Naive thymus-derived CD8-positive, alpha-beta T cell (primary cell): ENCODE results near the gene LRRTM4. TPM values are rescaled to one million over a fixed set of nuclear protein-coding genes. Genes with fewer than 3 reads are reported as not detected.

ENCODE experiments used
- ATAC-seq, 2 donors: fragments of 150-1000 bp; cut with Tn5 transposase in 1 of 2; sonication (Bioruptor Pico), chemical (Tn5 transposase) in 1 of 2; 1 replicate in 1 of 2; 2 replicates in 1 of 2; pipeline ENCODE4 v1.10.0; 2021; ENCODE audit warnings: mild to moderate bottlenecking in 2 of 2, moderate library complexity in 2 of 2
- POLR2A ChIA-PET: fragments of 350-600 bp; sonication (Branson Sonifier 250); formaldehyde crosslinking; loops from one replicate; lab custom pipeline; 2021; ENCODE audit warnings: antibody characterized with exemption; lab: Charles Lee
- DNase-seq, 10 donors: peaks; one replicate each; pipeline versions ENCODE4 v3.0.0 to v3.0.0-alpha.2; 2020 to 2022
- H3K27ac Mint-ChIP-seq, 10 donors: one replicate each; pipeline ENCODE4 v1.8.0; 2020 to 2022; ENCODE audit warnings: mild to moderate bottlenecking in 10 of 10, mixed read lengths in 10 of 10, moderate library complexity in 4 of 10, inconsistent platforms in 1 of 10
- H3K27me3 Mint-ChIP-seq, 5 donors: one replicate each; pipeline ENCODE4 v1.8.0; 2021 to 2022; ENCODE audit warnings: mixed read lengths in 5 of 5
- H3K36me3 Mint-ChIP-seq, 3 donors: one replicate each; pipeline ENCODE4 v1.8.0; 2020 to 2022; ENCODE audit warnings: mixed read lengths in 3 of 3, mild to moderate bottlenecking in 2 of 3, inconsistent platforms in 1 of 3
- H3K4me1 Mint-ChIP-seq, 4 donors: one replicate each; pipeline ENCODE4 v1.8.0; 2021 to 2022; ENCODE audit warnings: mixed read lengths in 4 of 4
- H3K4me3 Mint-ChIP-seq, 10 donors: one replicate each; pipeline ENCODE4 v1.8.0; 2020 to 2022; ENCODE audit warnings: mild to moderate bottlenecking in 10 of 10, mixed read lengths in 10 of 10, moderate library complexity in 6 of 10, inconsistent platforms in 1 of 10
- H3K9me3 Mint-ChIP-seq, 9 donors: one replicate each; pipeline ENCODE4 v1.8.0; 2020 to 2022; ENCODE audit warnings: mixed read lengths in 9 of 9, mild to moderate bottlenecking in 3 of 9, inconsistent platforms in 1 of 9, moderate library complexity in 1 of 9
- polyA plus RNA-seq, 3 donors: library from polyadenylated mRNA; unstranded; fragments of 300-500 nt; fragmentation: Illumina TruSeq; gene quantifications; one replicate each; pipeline ENCODE4 v1.2.3, GENCODE V29; 2021
- total RNA-seq, 8 experiments: library from RNA in 2 of 8; stranded (reverse) in 2 of 8; gene quantifications; one replicate each; pipeline ENCODE4 v1.2.3 and lab custom pipeline; 2021 to 2026

Gene LRRTM4
- total and polyA plus RNA-seq, 5 experiments from 2014 or later, result not detected

GRCh38 chr2:77271262-77271661 lies 250.9 kb downstream of the LRRTM4 start:
- Mint-ChIP-seq H3K27me3 (no peaks in the 10 kb centered on the region), H3K4me1 (no peaks in the 10 kb centered on the region), H3K27ac (no peak overlapping the region), H3K36me3 (peaks cover 0 to 4% (median 0%) of the 10 kb centered on the region in 3 donors), H3K9me3 (peaks cover 4 to 40% (median 10%) of the 10 kb centered on the region in 9 donors), H3K4me3 (no peak overlapping the region)
- POLR2A ChIA-PET, result interaction anchor here (0.6 kb wide), 1 partner anchor 1659 kb away, joined by 3 read pairs; no protein-coding TSS in a partner anchor
- no peak for ATAC-seq
- no peak for DNase-seq

DNA sequence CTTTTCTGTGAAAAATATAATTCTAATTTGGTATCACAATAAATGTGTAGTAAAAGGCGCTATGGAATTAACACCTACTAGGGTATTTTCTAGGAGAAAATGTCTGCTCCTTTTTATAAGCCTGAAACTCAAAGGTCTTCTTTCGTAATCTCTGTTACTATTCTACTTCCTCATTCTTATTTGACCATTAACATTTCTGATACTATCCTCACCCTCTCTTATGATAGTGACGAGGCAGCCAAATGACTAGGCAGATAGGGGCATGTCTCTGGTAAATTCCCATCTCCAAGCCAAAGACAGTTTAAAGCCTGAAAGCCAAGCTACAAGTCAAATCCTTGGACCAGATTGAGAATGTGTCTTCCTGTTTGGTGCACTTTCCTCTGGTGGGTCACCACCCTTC lies 251.7 kb downstream of the LRRTM4 start:
- POLR2A ChIA-PET, result no interaction called here
- DNase-seq (no peak), ATAC-seq (no peak)
- Mint-ChIP-seq H3K27ac (no peak overlapping the region), H3K27me3 (no peaks in the 10 kb centered on the region), H3K4me3 (no peak overlapping the region), H3K9me3 (peaks cover 6 to 36% (median 11%) of the 10 kb centered on the region in 9 donors), H3K4me1 (no peaks in the 10 kb centered on the region), H3K36me3 (peaks cover 0 to 4% (median 0%) of the 10 kb centered on the region in 3 donors)

- Mint-ChIP-seq H3K36me3 (peaks cover 0 to 4% (median 0%) of the 10 kb centered on the region in 3 donors), H3K27me3 (no peaks in the 10 kb centered on the region), H3K4me1 (no peaks in the 10 kb centered on the region), H3K9me3 (peaks cover 6 to 36% (median 10%) of the 10 kb centered on the region in 9 donors), H3K4me3 (no peak overlapping the region), H3K27ac (no peak overlapping the region)
- POLR2A ChIA-PET, result no interaction called here
- ATAC-seq (no peak), DNase-seq (no peak)
Measured at GRCh38 chr2:77268626-77269025, 253.6 kb downstream of the LRRTM4 start.

GRCh38 chr2:77232909-77233425 lies 289.2 kb downstream of the LRRTM4 start:
- H3K4me1 Mint-ChIP-seq, result no peaks in the 10 kb centered on the region
- H3K9me3 Mint-ChIP-seq, result peaks cover 6 to 49% (median 15%) of the 10 kb centered on the region in 9 donors
- H3K27ac Mint-ChIP-seq, result no peak overlapping the region
- no peak for DNase-seq
- ATAC-seq, result no peak
- no peaks in the 10 kb centered on the region for H3K27me3 Mint-ChIP-seq
- H3K4me3 Mint-ChIP-seq, result no peak overlapping the region
- no peaks in the 10 kb centered on the region for H3K36me3 Mint-ChIP-seq
- POLR2A ChIA-PET, result no interaction called here

- no peak overlapping the region for H3K4me3 Mint-ChIP-seq
- H3K9me3 Mint-ChIP-seq, result peaks cover 0 to 19% (median 11%) of the 10 kb centered on the region in 9 donors
- no peak for DNase-seq
- no peaks in the 10 kb centered on the region for H3K4me1 Mint-ChIP-seq
- no peak overlapping the region for H3K27ac Mint-ChIP-seq
- no peaks in the 10 kb centered on the region for H3K36me3 Mint-ChIP-seq
- H3K27me3 Mint-ChIP-seq, result no peaks in the 10 kb centered on the region
- POLR2A ChIA-PET, result no interaction called here
- ATAC-seq, result no peak
Measured at GRCh38 chr2:77228391-77228790, 293.8 kb downstream of the LRRTM4 start.

GRCh38 chr2:77210725-77211124 lies 311.5 kb downstream of the LRRTM4 start:
- no peak for ATAC-seq
- POLR2A ChIA-PET, result no interaction called here
- Mint-ChIP-seq H3K4me3 (no peak overlapping the region), H3K36me3 (no peaks in the 10 kb centered on the region), H3K4me1 (no peaks in the 10 kb centered on the region), H3K27ac (no peak overlapping the region), H3K27me3 (no peaks in the 10 kb centered on the region), H3K9me3 (peaks cover 0 to 11% (median 6%) of the 10 kb centered on the region in 9 donors)
- DNase-seq, result no peak

DNA sequence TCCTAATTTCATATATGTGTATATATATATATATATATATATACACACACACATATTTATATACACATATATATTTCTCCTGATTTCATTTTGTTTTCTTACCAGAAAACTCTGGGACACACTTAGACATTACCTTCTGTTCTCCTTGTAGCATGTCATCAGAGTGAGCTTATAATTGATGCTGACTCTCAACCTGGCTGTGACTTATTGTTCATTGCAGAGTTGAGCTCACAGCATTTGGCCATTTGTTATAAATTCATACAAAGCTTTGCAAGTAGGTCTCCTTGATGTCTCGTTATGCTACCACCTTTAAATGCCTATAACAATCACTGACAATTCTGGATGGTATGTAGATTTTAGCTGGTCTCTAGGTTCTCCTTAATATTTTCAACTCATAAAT lies 314.8 kb downstream of the LRRTM4 start:
- no peak overlapping the region for H3K27ac Mint-ChIP-seq
- peaks cover 3 to 25% (median 11%) of the 10 kb centered on the region in 9 donors for H3K9me3 Mint-ChIP-seq
- no peak overlapping the region for H3K4me3 Mint-ChIP-seq
- H3K27me3 Mint-ChIP-seq, result no peaks in the 10 kb centered on the region
- ATAC-seq (no peak), DNase-seq (no peak)
- POLR2A ChIA-PET, result no interaction called here
- H3K4me1 Mint-ChIP-seq, result no peaks in the 10 kb centered on the region
- H3K36me3 Mint-ChIP-seq, result no peaks in the 10 kb centered on the region

DNA sequence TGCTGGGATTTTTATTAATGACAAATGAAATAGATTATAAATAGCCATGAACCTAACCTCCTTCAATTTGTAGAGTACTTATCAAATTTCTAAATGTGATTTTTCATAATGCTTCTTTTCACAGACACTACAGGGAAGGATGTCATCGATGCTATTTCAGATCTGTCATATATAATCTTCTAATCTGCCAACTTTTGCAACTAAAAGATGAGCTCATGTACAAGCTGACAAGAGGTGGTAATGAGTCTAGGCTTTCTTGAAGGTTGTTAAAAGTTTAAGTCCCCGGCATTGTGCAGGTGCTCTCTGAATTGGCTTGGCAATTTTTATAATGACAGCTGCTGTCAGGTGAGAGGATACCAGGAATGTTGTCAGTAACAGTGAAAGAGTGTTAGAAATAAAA lies 320.4 kb downstream of the LRRTM4 start:
- DNase-seq, result no peak
- no peak overlapping the region for H3K27ac Mint-ChIP-seq
- no peaks in the 10 kb centered on the region for H3K36me3 Mint-ChIP-seq

GRCh38 chr2:77199411-77199810 lies 322.8 kb downstream of the LRRTM4 start:
- Mint-ChIP-seq H3K36me3 (no peaks in the 10 kb centered on the region), H3K27me3 (no peaks in the 10 kb centered on the region), H3K4me1 (no peaks in the 10 kb centered on the region), H3K9me3 (peaks cover 0 to 12% (median 4%) of the 10 kb centered on the region in 9 donors), H3K27ac (no peak overlapping the region), H3K4me3 (no peak overlapping the region)
- ATAC-seq, result no peak
- DNase-seq, result no peak
- POLR2A ChIA-PET, result no interaction called here

More for the DNA sequence above, 320.4 kb downstream of the LRRTM4 start:
- ATAC-seq, result no peak
- POLR2A ChIA-PET, result no interaction called here
- Mint-ChIP-seq H3K4me1 (no peaks in the 10 kb centered on the region), H3K27me3 (no peaks in the 10 kb centered on the region), H3K4me3 (no peak overlapping the region), H3K9me3 (peaks cover 0 to 25% (median 6%) of the 10 kb centered on the region in 9 donors)

DNA sequence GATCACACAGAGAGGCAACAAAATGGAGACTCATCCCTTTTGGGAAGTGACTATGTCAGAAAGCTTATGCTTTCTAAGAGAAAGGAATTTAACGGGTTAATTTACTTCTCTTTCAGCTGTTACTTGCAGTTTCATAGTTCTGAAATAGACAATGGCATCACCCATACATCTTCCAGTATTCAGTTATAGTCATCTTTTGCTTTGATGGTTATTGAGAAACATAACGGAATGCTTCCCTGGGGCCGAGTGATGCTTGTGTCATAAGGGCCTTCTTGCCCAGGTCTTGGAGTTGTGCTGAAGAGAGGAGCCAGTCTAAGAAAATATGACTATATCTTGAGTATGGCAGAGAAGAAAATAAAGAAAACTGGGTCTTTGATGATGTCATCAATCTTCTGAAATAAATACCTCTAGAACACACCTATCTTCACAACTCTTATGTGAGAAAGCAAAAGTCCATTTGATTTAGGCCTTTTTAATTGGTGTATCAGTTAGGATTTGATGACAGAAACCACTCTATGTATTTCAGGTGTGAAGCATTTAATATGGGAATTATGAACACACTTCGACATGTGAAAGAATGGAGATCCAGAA lies 328.2 kb downstream of the LRRTM4 start:
- no peak overlapping the region for H3K27ac Mint-ChIP-seq
- POLR2A ChIA-PET, result no interaction called here
- no peaks in the 10 kb centered on the region for H3K4me1 Mint-ChIP-seq
- peaks cover 0 to 12% (median 3%) of the 10 kb centered on the region in 9 donors for H3K9me3 Mint-ChIP-seq
- H3K4me3 Mint-ChIP-seq, result no peak overlapping the region
- no peaks in the 10 kb centered on the region for H3K36me3 Mint-ChIP-seq
- DNase-seq, result no peak
- no peaks in the 10 kb centered on the region for H3K27me3 Mint-ChIP-seq
- no peak for ATAC-seq

DNA sequence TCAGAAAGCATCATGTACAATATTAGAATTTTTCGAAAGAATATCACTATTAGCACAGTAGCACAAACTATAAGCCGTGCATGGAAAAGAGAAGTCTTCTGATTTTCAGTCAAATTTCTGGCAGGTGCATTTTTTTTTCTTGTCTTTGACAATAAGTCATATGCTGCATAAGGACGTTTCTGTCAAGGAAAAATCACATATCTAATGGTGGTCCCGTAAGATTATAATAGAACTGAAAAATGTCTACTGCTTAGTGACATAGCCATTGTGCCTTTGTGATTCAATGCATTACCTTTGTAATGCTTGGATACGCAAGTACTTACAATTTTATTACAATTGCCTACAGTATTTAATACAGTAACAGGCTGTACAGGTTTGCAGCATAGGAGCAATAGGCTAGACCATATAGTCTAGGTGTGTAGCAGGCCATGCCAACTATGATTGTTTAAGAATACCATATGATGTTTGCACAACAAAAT lies 329.3 kb downstream of the LRRTM4 start:
- Mint-ChIP-seq H3K4me1 (no peaks in the 10 kb centered on the region), H3K36me3 (no peaks in the 10 kb centered on the region), H3K27ac (no peak overlapping the region), H3K9me3 (peaks cover 0 to 11% (median 8%) of the 10 kb centered on the region in 9 donors), H3K4me3 (no peak overlapping the region), H3K27me3 (no peaks in the 10 kb centered on the region)
- no peak for ATAC-seq
- no peak for DNase-seq
- POLR2A ChIA-PET, result no interaction called here

DNA sequence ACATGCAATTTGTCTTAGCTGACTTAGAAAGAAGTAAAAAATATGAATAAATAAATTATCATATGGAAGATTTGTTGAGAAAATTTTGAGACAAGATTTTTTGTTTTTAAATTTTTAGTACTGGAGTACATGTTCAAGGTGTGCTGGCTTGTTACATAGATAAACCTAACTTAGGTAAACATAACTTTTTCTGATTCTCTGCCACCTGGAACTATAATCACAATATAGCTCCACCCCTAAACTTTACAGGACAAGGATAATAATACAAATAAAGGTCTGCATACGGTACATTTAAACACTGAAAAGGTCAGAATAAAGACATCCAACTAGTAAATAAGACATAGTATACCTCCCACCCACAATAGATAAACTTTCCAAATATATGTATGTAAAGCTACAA lies 330.5 kb downstream of the LRRTM4 start:
- no peak for DNase-seq
- H3K27ac Mint-ChIP-seq, result no peak overlapping the region
- H3K4me1 Mint-ChIP-seq, result no peaks in the 10 kb centered on the region
- no peak overlapping the region for H3K4me3 Mint-ChIP-seq
- H3K27me3 Mint-ChIP-seq, result no peaks in the 10 kb centered on the region
- no peaks in the 10 kb centered on the region for H3K36me3 Mint-ChIP-seq
- H3K9me3 Mint-ChIP-seq, result peaks cover 2 to 18% (median 8%) of the 10 kb centered on the region in 9 donors
- POLR2A ChIA-PET, result no interaction called here
- ATAC-seq, result no peak

DNA sequence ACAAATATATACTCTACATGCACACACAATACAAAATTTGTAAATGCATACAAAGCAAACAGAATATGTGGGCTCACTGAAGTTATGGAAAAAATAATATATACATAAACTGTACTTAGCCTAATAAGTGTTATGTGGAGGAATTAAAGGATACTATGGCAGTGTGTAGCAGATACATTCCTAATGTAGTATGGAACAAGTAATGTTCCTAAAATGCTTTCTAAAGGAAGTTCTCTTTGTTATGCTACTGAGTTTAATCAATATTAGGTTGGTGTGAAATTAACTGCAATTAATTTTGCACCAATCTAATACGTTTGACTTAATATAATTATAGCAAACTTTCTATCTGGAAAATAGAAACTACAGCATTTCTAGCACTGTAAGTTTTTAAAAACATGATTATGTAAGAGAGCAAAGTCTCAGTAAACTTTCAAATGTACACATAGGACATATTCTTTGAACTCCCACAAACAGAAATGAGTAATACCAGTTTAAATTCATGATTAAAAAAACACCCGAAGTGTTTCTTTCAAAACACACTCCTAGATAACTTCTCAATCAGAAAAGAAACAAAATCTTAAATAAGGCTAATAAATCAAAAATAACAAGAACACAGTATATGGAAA lies 331.3 kb downstream of the LRRTM4 start:
- DNase-seq, result no peak

More for the DNA sequence above, 331.3 kb downstream of the LRRTM4 start:
- POLR2A ChIA-PET, result no interaction called here
- Mint-ChIP-seq H3K9me3 (peaks cover 2 to 25% (median 9%) of the 10 kb centered on the region in 9 donors), H3K4me1 (no peaks in the 10 kb centered on the region), H3K4me3 (no peak overlapping the region), H3K27ac (no peak overlapping the region), H3K36me3 (no peaks in the 10 kb centered on the region), H3K27me3 (no peaks in the 10 kb centered on the region)
- no peak for ATAC-seq
